ENCODE measurements around the gene TMEM243. TPM values are rescaled to one million over a fixed set of nuclear protein-coding genes. Genes with fewer than 3 reads are reported as not detected.
A peak's percentile ranks its signal among the peaks of the same experiment; 100 is the strongest.

TMEM243 gene
- total RNA-seq, 1 donor from 2014 or later: 21.8 TPM

DNA sequence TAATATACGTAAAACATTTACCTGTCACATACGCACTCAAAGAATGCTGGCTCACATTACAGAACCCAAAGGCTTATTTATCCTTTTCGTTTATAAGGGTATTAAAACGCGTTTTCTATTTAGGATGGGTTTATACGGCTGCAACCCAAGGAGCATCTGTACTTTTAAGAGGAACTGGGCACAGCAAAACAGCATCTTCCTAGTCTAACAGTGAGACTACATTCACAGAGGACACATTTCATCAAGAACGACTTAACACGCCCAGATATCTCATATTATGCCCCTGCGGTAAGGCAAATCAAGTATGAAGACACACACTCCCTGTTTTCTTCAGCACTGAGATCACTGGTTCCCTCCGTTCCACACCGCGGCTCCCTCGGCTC, 67.8 kb downstream of the TMEM243 start:
- peak overlapping the region; percentile 99 for H3K27ac Mint-ChIP-seq (ENCODE audit: unreplicated experiment)
- H3K9me3 Mint-ChIP-seq: no peaks in the 10 kb centered on the region
- TF ChIP-seq, protein P1, sequence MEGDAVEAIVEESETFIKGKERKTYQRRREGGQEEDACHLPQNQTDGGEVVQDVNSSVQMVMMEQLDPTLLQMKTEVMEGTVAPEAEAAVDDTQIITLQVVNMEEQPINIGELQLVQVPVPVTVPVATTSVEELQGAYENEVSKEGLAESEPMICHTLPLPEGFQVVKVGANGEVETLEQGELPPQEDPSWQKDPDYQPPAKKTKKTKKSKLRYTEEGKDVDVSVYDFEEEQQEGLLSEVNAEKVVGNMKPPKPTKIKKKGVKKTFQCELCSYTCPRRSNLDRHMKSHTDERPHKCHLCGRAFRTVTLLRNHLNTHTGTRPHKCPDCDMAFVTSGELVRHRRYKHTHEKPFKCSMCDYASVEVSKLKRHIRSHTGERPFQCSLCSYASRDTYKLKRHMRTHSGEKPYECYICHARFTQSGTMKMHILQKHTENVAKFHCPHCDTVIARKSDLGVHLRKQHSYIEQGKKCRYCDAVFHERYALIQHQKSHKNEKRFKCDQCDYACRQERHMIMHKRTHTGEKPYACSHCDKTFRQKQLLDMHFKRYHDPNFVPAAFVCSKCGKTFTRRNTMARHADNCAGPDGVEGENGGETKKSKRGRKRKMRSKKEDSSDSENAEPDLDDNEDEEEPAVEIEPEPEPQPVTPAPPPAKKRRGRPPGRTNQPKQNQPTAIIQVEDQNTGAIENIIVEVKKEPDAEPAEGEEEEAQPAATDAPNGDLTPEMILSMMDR (conservative IDR thresholded peaks at IDR 0.05): no peak
- peaks cover 35% of the 10 kb centered on the region for H3K4me1 Mint-ChIP-seq
- peak overlapping the region; percentile 98 for H3K4me3 Mint-ChIP-seq
- H3K36me3 Mint-ChIP-seq (ENCODE audit: low read depth): no peaks in the 10 kb centered on the region
- H3K27me3 Mint-ChIP-seq (ENCODE audit: low read depth): no peaks in the 10 kb centered on the region
- DNase-seq (ENCODE audit: low read depth, low spot score): no peak

DNA sequence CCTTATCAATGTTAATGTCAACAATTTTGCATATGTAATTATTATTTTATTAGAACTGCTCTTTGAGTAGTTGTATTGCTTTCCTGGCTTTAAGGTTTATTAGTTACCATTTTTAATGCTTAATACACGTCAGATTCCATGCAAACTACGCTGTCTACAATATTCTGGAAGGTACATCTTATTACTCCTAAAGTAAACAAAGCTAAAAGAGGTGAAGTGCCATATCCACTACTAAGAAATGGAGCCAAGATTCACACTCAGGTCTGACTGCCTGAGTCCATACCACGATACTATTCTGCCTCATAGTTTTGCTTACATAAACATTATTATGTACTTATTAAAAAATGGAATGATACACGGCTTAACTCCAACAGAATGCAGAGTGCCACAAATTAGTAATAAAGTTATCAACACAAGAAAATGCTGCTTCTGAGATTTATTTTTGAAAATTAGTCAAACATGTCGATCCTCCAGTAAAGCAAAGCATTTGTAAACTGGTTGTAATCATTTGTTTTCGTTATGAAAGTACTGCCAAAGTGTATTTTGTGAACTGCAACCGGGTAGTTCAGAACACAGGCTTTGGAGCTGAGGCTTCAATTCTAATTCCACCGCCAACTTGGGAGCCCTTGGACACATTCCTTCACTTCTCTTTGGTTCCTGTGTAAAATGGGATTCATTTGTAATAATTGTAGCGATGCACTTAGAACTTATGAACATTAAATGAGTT, 68.4 kb downstream of the TMEM243 start:
- peak overlapping the region; percentile 98 for H3K4me3 Mint-ChIP-seq
- no peak for DNase-seq (ENCODE audit: low read depth, low spot score)
- H3K27me3 Mint-ChIP-seq (ENCODE audit: low read depth): no peaks in the 10 kb centered on the region
- H3K27ac Mint-ChIP-seq (ENCODE audit: unreplicated experiment): peak overlapping the region; percentile 99
- TF ChIP-seq, protein P1 (conservative IDR thresholded peaks at IDR 0.05): no peak
- no peaks in the 10 kb centered on the region for H3K36me3 Mint-ChIP-seq (ENCODE audit: low read depth)
- H3K9me3 Mint-ChIP-seq: no peaks in the 10 kb centered on the region
- peaks cover 29% of the 10 kb centered on the region for H3K4me1 Mint-ChIP-seq

DNA sequence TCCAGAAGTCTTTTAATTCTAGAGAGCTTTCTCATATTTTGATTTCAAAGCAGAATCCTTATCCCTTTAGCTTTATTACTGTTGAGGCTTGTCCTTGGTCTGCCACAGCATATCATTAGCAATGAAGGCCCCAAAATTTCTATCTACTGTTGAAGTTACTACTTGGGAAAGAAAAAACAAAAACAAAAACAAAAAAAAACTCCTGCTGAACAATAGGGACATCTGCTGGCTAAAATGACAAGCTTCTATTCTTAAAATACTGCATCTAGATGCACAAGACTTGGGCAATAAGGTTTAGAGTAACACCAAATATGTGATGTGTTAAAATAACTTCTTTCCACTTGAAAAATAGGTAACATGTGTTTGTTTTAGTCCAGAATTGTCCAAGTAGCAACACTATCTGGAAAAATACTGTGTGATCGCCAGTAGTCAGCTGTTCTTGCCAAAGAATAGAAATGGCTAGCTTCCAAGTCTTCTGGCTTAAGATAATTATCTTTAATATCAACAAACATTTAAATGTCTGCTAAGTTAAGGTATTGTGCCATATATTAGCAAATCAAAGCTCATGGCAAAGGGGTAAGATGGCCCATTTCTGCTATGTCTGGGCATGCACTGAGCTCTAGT, 71.1 kb downstream of the TMEM243 start:
- Mint-ChIP-seq H3K9me3 (no peaks in the 10 kb centered on the region), H3K4me1 (peaks cover 9% of the 10 kb centered on the region), H3K36me3 (ENCODE audit: low read depth) (no peaks in the 10 kb centered on the region), H3K27ac (ENCODE audit: unreplicated experiment) (no peak overlapping the region), H3K27me3 (ENCODE audit: low read depth) (no peaks in the 10 kb centered on the region), H3K4me3 (no peak overlapping the region)
- DNase-seq (ENCODE audit: low read depth, low spot score): no peak
- TF ChIP-seq, protein P1 (conservative IDR thresholded peaks at IDR 0.05): peak; percentile 67

DNA sequence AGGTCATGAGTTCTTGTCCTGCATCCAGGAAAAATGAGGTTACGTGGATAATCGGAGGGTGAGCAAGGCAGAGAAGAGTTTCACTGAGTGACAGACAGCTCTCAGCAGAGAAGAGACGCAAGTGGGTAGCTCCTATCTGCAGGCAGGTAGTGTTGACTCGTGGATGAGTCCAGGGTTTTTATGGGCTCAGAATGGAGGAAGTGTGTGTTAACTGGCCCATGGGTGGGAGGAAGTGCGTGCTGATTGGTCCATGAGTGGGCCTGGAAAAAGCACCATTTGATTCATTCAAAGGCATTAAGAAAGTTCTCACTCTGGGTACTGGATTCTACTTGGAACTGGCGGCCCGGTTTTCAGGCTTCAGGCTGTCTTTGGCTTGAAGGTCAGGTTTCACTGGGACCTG, 72.0 kb downstream of the TMEM243 start:
- TF ChIP-seq, protein P1 (conservative IDR thresholded peaks at IDR 0.05): no peak
- Mint-ChIP-seq H3K4me1 (peaks cover 9% of the 10 kb centered on the region), H3K27ac (ENCODE audit: unreplicated experiment) (peak overlapping the region; percentile 13), H3K36me3 (ENCODE audit: low read depth) (no peaks in the 10 kb centered on the region), H3K4me3 (no peak overlapping the region), H3K27me3 (ENCODE audit: low read depth) (no peaks in the 10 kb centered on the region), H3K9me3 (no peaks in the 10 kb centered on the region)
- DNase-seq (ENCODE audit: low read depth, low spot score): no peak

DNA sequence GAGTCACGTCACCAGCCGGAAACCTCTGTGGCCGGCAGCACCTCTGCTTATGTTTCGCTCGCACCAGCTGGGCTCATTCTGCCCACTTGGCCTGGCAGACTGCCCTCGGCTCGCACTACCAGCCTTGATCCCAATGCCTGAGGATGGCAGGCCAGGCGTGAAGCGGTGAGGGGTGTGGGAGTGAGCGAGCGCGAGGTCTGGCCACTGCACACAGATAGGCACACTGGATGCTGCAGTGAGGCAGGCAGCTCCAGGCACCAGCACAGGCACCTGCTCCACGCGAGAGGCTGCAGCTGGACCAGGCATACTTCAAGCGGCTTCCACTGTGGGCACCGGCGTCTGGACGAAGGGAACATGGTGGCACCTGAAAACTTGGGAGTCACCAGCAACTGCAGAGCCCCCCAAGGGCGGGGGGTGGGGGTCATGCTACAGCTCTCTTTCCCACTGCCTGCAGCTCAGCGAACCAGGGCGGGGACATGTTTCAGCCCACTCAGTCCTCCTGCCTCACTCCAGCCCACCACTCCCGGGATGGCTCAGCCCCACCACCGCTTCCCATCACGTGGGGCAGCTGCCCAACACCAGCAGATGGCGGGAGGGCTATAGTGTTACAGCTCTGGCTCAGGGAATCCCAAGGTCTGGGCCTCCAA, 72.7 kb downstream of the TMEM243 start:
- Mint-ChIP-seq H3K36me3 (ENCODE audit: low read depth) (no peaks in the 10 kb centered on the region), H3K4me1 (peaks cover 9% of the 10 kb centered on the region)

More for the DNA sequence above, 72.7 kb downstream of the TMEM243 start:
- no peak overlapping the region for H3K4me3 Mint-ChIP-seq
- TF ChIP-seq, protein P1 (conservative IDR thresholded peaks at IDR 0.05): no peak
- H3K9me3 Mint-ChIP-seq: no peaks in the 10 kb centered on the region
- no peak for DNase-seq (ENCODE audit: low read depth, low spot score)
- no peak overlapping the region for H3K27ac Mint-ChIP-seq (ENCODE audit: unreplicated experiment)
- H3K27me3 Mint-ChIP-seq (ENCODE audit: low read depth): no peaks in the 10 kb centered on the region

Other genes with a start within 250 kb of the TMEM243 start
- gene ELAPOR2, start 160.1 kb downstream of the TMEM243 start, total RNA-seq: 42.2 and 44.4 TPM in 2 replicates
- gene DMTF1, start 67.3 kb downstream of the TMEM243 start, total RNA-seq: 113 and 117 TPM in 2 replicates
- gene CROT, start 125.9 kb upstream of the TMEM243 start, total RNA-seq: 18.5 and 20.1 TPM in 2 replicates